CD4-positive, alpha-beta T cell treated with Interleukin-6 for 4 hours (primary cell): ENCODE results near the gene SF3A2.

Source experiments
- DNase-seq: peaks from one replicate; pipeline ENCODE4 v3.0.0-alpha.2; 2020; ENCODE audit warnings: mixed read lengths

Gene SF3A2

GRCh38 chr19:2207991-2208860 lies 28.4 kb upstream of the SF3A2 start:
- peak; percentile 33 for DNase-seq

GRCh38 chr19:2208975-2209374 lies 27.6 kb upstream of the SF3A2 start:
- DNase-seq: no peak

- DNase-seq: no peak
Observed at GRCh38 chr19:2209408-2209807, 27.2 kb upstream of the SF3A2 start.

GRCh38 chr19:2210206-2210605 lies 26.4 kb upstream of the SF3A2 start:
- DNase-seq: no peak

GRCh38 chr19:2210987-2211740 lies 25.5 kb upstream of the SF3A2 start:
- no peak for DNase-seq

GRCh38 chr19:2212861-2213711 lies 23.5 kb upstream of the SF3A2 start:
- no peak for DNase-seq

- no peak for DNase-seq
Observed at GRCh38 chr19:2213799-2214198, 22.8 kb upstream of the SF3A2 start.

GRCh38 chr19:2214251-2214650 lies 22.4 kb upstream of the SF3A2 start:
- DNase-seq: no peak

- peak; percentile 58 for DNase-seq
Observed at GRCh38 chr19:2215281-2215751, 21.3 kb upstream of the SF3A2 start.

GRCh38 chr19:2216361-2217225 lies 20.0 kb upstream of the SF3A2 start:
- DNase-seq: no peak

- no peak for DNase-seq
Observed at GRCh38 chr19:2217591-2217990, 19.0 kb upstream of the SF3A2 start.

GRCh38 chr19:2219726-2220125 lies 16.9 kb upstream of the SF3A2 start:
- no peak for DNase-seq

- DNase-seq: no peak
Observed at GRCh38 chr19:2221250-2221831, 15.3 kb upstream of the SF3A2 start.

- DNase-seq: no peak
Observed at GRCh38 chr19:2221918-2222317, 14.7 kb upstream of the SF3A2 start.

- DNase-seq: no peak
Observed at GRCh38 chr19:2223391-2223790, 13.2 kb upstream of the SF3A2 start.

GRCh38 chr19:2223959-2224358 lies 12.7 kb upstream of the SF3A2 start:
- no peak for DNase-seq

- no peak for DNase-seq
Observed at GRCh38 chr19:2224754-2225349, 11.8 kb upstream of the SF3A2 start.

- DNase-seq: no peak
Observed at GRCh38 chr19:2225415-2226050, 11.1 kb upstream of the SF3A2 start.

- no peak for DNase-seq
Observed at GRCh38 chr19:2226051-2226839, 10.4 kb upstream of the SF3A2 start.

GRCh38 chr19:2226840-2227360 lies 9.7 kb upstream of the SF3A2 start:
- no peak for DNase-seq
